K562 (cell line): ENCODE measurements around the gene KCNS1. TPM values are rescaled to one million over a fixed set of nuclear protein-coding genes. Genes with fewer than 3 reads are reported as not detected.
A peak's percentile ranks its signal among the peaks of the same experiment; 100 is the strongest.

Experiments used
- ARID2 ChIP-seq: fragments of 450-650 bp; IDR thresholded peaks from 2 replicates; pipeline ENCODE4 v1.6.1; 2017; ENCODE audit warnings: antibody characterized with exemption, mild to moderate bottlenecking
- E2F3 ChIP-seq: fragments of 250-450 bp; sonication (Bioruptor Pico); IDR thresholded peaks from 2 replicates; pipeline ENCODE4 v1.4.0; 2020; ENCODE audit warnings: mild to moderate bottlenecking
- EWSR1 ChIP-seq: fragments of 450-650 bp; IDR thresholded peaks from 2 replicates; pipeline ENCODE4 v1.6.1; 2018; ENCODE audit warnings: borderline replicate concordance, mild to moderate bottlenecking, low read depth, moderate library complexity; ENCODE audit not compliant: partially characterized antibody
- HNRNPK ChIP-seq: fragments of 200-400 bp; formaldehyde crosslinking; IDR thresholded peaks from one replicate; pipeline ENCODE4 v1.6.1; 2018; ENCODE audit warnings: mild to moderate bottlenecking, low read depth, low read length; ENCODE audit not compliant: poor library complexity, severe bottlenecking
- NFE2L1 ChIP-seq: fragments of 450-650 bp; IDR thresholded peaks from 2 replicates; pipeline ENCODE4 v1.6.1; 2016; ENCODE audit warnings: missing genetic modification characterization, low read depth, mild to moderate bottlenecking, missing compliant biosample characterization, moderate library complexity, borderline replicate concordance
- NR1H2 ChIP-seq: sonication (generic); formaldehyde crosslinking; IDR thresholded peaks from 2 replicates; pipeline ENCODE4 v1.4.0; 2020; ENCODE audit warnings: mild to moderate bottlenecking, missing genetic modification reagents
- RUNX1 ChIP-seq: sonication (generic); IDR thresholded peaks from 2 replicates; pipeline ENCODE4 v1.6.1; 2016; ENCODE audit warnings: antibody characterized with exemption, low read depth
- SPI1 ChIP-seq: IDR thresholded peaks from 2 replicates; pipeline ENCODE4 v1.6.1; 2011; ENCODE audit warnings: low read depth, low read length, control low read depth, borderline replicate concordance
- polyA plus RNA-seq, 8 experiments: library from polyadenylated mRNA; depleted of rRNA in 4 of 8; stranded (reverse) in 5 of 8; unstranded in 3 of 8; fragments of >200 nt; fragmentation: Nextera tagmentation in 2 of 8; fragmentation: Illumina TruSeq in 1 of 8; extraction: Ambion mirVana in 2 of 8; extraction: Trizol in 1 of 8; gene quantifications; 2 replicates each; pipeline versions ENCODE4 v1.2.1 to v1.2.3, GENCODE V29; 2011 to 2014; ENCODE audit warnings: inconsistent platforms in 1 of 8, missing spikeins in 1 of 8
- total RNA-seq, 7 experiments: library from RNA; depleted of rRNA in 6 of 7; stranded (reverse); fragments of >200 nt in 6 of 7; fragmentation: Illumina TruSeq in 2 of 7; extraction: Trizol in 2 of 7; gene quantifications; 2 replicates each; pipeline versions ENCODE4 v1.2.1 to v1.2.3, GENCODE V29; 2011 to 2021; ENCODE audit warnings: low replicate concordance in 1 of 7
- TF ChIP-seq, protein P1 (sequence below): fragments of 250-450 bp; sonication (Bioruptor Pico); IDR thresholded peaks from 2 replicates; pipeline ENCODE4 v1.4.0; 2020
- TF ChIP-seq, protein P2 (sequence below): fragments of 450-650 bp; formaldehyde crosslinking; IDR thresholded peaks from 2 replicates; pipeline ENCODE4 v1.4.0; 2022; ENCODE audit warnings: mild to moderate bottlenecking, moderate library complexity
- TF ChIP-seq, protein P3 (sequence below): sonication (generic); formaldehyde crosslinking; IDR thresholded peaks from 2 replicates; pipeline ENCODE4 v1.8.0; 2022; ENCODE audit warnings: mild to moderate bottlenecking, missing genetic modification reagents
- TF ChIP-seq, protein P4 (sequence below): fragments of 450-650 bp; IDR thresholded peaks from 2 replicates; pipeline ENCODE4 v1.6.1; 2018; ENCODE audit not compliant: partially characterized antibody
- TF ChIP-seq, protein P5 (sequence below): fragments of 450-650 bp; IDR thresholded peaks from 2 replicates; pipeline ENCODE4 v1.6.1; 2016; ENCODE audit warnings: borderline replicate concordance

The KCNS1 gene
- total and polyA plus RNA-seq, 9 of the 15 experiments (the other 6 are each of a cell fraction or from before 2014, with no cell fraction given) = not detected

DNA sequence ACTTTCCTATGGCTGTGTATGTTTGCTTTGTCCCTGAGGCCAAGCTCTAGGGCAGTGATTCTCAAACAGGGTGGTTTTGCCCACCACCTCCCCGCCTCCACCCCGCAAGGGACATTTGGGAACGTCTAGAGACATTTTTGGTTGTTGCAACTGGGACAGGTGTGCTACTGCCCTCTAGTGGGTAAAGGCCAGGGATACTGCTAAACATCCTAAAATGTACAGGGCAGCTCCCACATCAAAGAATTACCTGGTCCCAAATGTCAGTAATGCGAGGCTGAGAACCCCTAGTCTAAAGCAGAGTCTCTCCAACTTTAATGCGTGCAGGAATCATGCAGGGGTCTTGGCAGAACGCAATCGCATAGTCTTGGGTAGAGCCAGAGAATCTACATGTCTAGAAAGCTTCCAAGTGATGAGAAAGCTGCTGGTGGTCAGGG is 5.1 kb downstream of the KCNS1 start (continued):
- TF ChIP-seq EWSR1 = no peak
- no peak for TF ChIP-seq ARID2
- TF ChIP-seq NFE2L1 (tag) = no peak
- no peak for TF ChIP-seq NR1H2 (CRISPR knock-in tag)
- TF ChIP-seq, protein P1, sequence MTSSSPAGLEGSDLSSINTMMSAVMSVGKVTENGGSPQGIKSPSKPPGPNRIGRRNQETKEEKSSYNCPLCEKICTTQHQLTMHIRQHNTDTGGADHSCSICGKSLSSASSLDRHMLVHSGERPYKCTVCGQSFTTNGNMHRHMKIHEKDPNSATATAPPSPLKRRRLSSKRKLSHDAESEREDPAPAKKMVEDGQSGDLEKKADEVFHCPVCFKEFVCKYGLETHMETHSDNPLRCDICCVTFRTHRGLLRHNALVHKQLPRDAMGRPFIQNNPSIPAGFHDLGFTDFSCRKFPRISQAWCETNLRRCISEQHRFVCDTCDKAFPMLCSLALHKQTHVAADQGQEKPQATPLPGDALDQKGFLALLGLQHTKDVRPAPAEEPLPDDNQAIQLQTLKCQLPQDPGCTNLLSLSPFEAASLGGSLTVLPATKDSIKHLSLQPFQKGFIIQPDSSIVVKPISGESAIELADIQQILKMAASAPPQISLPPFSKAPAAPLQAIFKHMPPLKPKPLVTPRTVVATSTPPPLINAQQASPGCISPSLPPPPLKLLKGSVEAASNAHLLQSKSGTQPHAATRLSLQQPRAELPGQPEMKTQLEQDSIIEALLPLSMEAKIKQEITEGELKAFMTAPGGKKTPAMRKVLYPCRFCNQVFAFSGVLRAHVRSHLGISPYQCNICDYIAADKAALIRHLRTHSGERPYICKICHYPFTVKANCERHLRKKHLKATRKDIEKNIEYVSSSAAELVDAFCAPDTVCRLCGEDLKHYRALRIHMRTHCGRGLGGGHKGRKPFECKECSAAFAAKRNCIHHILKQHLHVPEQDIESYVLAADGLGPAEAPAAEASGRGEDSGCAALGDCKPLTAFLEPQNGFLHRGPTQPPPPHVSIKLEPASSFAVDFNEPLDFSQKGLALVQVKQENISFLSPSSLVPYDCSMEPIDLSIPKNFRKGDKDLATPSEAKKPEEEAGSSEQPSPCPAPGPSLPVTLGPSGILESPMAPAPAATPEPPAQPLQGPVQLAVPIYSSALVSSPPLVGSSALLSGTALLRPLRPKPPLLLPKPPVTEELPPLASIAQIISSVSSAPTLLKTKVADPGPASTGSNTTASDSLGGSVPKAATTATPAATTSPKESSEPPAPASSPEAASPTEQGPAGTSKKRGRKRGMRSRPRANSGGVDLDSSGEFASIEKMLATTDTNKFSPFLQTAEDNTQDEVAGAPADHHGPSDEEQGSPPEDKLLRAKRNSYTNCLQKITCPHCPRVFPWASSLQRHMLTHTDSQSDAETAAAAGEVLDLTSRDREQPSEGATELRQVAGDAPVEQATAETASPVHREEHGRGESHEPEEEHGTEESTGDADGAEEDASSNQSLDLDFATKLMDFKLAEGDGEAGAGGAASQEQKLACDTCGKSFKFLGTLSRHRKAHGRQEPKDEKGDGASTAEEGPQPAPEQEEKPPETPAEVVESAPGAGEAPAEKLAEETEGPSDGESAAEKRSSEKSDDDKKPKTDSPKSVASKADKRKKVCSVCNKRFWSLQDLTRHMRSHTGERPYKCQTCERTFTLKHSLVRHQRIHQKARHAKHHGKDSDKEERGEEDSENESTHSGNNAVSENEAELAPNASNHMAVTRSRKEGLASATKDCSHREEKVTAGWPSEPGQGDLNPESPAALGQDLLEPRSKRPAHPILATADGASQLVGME (CRISPR knock-in tag) = no peak
- TF ChIP-seq E2F3 = no peak
- TF ChIP-seq, protein P2, sequence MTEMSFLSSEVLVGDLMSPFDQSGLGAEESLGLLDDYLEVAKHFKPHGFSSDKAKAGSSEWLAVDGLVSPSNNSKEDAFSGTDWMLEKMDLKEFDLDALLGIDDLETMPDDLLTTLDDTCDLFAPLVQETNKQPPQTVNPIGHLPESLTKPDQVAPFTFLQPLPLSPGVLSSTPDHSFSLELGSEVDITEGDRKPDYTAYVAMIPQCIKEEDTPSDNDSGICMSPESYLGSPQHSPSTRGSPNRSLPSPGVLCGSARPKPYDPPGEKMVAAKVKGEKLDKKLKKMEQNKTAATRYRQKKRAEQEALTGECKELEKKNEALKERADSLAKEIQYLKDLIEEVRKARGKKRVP (CRISPR knock-in tag) = no peak
- TF ChIP-seq SPI1 = no peak
- TF ChIP-seq, protein P3, sequence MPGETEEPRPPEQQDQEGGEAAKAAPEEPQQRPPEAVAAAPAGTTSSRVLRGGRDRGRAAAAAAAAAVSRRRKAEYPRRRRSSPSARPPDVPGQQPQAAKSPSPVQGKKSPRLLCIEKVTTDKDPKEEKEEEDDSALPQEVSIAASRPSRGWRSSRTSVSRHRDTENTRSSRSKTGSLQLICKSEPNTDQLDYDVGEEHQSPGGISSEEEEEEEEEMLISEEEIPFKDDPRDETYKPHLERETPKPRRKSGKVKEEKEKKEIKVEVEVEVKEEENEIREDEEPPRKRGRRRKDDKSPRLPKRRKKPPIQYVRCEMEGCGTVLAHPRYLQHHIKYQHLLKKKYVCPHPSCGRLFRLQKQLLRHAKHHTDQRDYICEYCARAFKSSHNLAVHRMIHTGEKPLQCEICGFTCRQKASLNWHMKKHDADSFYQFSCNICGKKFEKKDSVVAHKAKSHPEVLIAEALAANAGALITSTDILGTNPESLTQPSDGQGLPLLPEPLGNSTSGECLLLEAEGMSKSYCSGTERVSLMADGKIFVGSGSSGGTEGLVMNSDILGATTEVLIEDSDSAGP (CRISPR knock-in tag) = no peak
- TF ChIP-seq, protein P4, sequence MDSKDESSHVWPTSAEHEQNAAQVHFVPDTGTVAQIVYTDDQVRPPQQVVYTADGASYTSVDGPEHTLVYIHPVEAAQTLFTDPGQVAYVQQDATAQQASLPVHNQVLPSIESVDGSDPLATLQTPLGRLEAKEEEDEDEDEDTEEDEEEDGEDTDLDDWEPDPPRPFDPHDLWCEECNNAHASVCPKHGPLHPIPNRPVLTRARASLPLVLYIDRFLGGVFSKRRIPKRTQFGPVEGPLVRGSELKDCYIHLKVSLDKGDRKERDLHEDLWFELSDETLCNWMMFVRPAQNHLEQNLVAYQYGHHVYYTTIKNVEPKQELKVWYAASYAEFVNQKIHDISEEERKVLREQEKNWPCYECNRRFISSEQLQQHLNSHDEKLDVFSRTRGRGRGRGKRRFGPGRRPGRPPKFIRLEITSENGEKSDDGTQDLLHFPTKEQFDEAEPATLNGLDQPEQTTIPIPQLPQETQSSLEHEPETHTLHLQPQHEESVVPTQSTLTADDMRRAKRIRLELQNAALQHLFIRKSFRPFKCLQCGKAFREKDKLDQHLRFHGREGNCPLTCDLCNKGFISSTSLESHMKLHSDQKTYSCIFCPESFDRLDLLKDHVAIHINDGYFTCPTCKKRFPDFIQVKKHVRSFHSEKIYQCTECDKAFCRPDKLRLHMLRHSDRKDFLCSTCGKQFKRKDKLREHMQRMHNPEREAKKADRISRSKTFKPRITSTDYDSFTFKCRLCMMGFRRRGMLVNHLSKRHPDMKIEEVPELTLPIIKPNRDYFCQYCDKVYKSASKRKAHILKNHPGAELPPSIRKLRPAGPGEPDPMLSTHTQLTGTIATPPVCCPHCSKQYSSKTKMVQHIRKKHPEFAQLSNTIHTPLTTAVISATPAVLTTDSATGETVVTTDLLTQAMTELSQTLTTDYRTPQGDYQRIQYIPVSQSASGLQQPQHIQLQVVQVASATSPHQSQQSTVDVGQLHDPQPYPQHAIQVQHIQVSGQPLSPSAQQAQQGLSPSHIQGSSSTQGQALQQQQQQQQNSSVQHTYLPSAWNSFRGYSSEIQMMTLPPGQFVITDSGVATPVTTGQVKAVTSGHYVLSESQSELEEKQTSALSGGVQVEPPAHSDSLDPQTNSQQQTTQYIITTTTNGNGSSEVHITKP = peak; percentile 59
- TF ChIP-seq, protein P5, sequence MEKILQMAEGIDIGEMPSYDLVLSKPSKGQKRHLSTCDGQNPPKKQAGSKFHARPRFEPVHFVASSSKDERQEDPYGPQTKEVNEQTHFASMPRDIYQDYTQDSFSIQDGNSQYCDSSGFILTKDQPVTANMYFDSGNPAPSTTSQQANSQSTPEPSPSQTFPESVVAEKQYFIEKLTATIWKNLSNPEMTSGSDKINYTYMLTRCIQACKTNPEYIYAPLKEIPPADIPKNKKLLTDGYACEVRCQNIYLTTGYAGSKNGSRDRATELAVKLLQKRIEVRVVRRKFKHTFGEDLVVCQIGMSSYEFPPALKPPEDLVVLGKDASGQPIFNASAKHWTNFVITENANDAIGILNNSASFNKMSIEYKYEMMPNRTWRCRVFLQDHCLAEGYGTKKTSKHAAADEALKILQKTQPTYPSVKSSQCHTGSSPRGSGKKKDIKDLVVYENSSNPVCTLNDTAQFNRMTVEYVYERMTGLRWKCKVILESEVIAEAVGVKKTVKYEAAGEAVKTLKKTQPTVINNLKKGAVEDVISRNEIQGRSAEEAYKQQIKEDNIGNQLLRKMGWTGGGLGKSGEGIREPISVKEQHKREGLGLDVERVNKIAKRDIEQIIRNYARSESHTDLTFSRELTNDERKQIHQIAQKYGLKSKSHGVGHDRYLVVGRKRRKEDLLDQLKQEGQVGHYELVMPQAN = no peak
- no peak for TF ChIP-seq RUNX1
- no peak for TF ChIP-seq HNRNPK
